HCT116 (cell line): Measurements from ENCODE around the gene GUCY2D. TPM values are rescaled to one million over a fixed set of nuclear protein-coding genes. Genes with fewer than 3 reads are reported as not detected.

Source experiments
- ATAC-seq: fragments of 200-7000 bp; cut with Tn5 transposase; 2 replicates; pipeline ENCODE4 v1.9.1; 2020; ENCODE audit warnings: mild to moderate bottlenecking, moderate library complexity
- BruUV-seq: library from RNA; stranded (reverse); fragments of 400-500 nt; replicated peaks from 2 replicates; lab custom pipeline; 2021; lab: Mats Ljungman, UMichigan
- CTCF ChIA-PET: fragments of 300-600 bp; sonication (Branson Sonifier 250); formaldehyde crosslinking; loops from one replicate; lab custom pipeline; 2021; ENCODE audit warnings: antibody characterized with exemption; lab: Charles Lee
- POLR2A ChIA-PET: fragments of 300-600, 350-600 bp; sonication (Branson Sonifier 250); formaldehyde crosslinking; loops from one replicate; lab custom pipeline; 2021; ENCODE audit warnings: antibody characterized with exemption; lab: Charles Lee
- RAD21 ChIA-PET, 2 experiments: fragments of 300-600 bp; sonication (Branson Sonifier 250); formaldehyde crosslinking; loops; one replicate each; lab custom pipeline; 2023; ENCODE audit warnings: low total read pairs in 2 of 2; ENCODE audit not compliant: uncharacterized antibody in 2 of 2, unreplicated experiment in 2 of 2, low non-redundant PET in 1 of 2; lab: Charles Lee
- DNase-seq: peaks from one replicate; pipeline ENCODE4 v3.0.0-alpha.2; 2010; ENCODE audit warnings: low read depth, low spot score
- H2AFZ ChIP-seq: fragments of 200-600 bp; shearing (Covaris generic), sonication (generic); 2 replicates; pipeline ENCODE4 v1.6.1; 2017; ENCODE audit warnings: low read depth, mixed run types, mixed read lengths, antibody characterized with exemption, low read length; ENCODE audit not compliant: poor library complexity, severe bottlenecking
- H3K27ac ChIP-seq: 2 replicates; pipeline ENCODE4 v1.5.1; 2012; ENCODE audit warnings: low read depth, low read length
- H3K27me3 ChIP-seq: fragments of 200-600 bp; sonication (generic); 2 replicates; pipeline ENCODE4 v1.6.1; 2016; ENCODE audit warnings: mixed run types, low read length, mixed read lengths; ENCODE audit not compliant: insufficient read depth
- H3K36me3 ChIP-seq, 2 experiments: fragments of 200-500 bp in 1 of 2; fragments of 200-600 bp in 1 of 2; sonication (Bioruptor generic) in 1 of 2; sonication (generic) in 1 of 2; 2 replicates each; pipeline versions ENCODE4 v1.5.1 to v1.6.1; 2014 to 2016; ENCODE audit warnings: low read length in 2 of 2, inconsistent platforms in 1 of 2, mixed read lengths in 1 of 2, mixed run types in 1 of 2; ENCODE audit not compliant: insufficient read depth in 2 of 2, control insufficient read depth in 1 of 2
- H3K4me1 ChIP-seq, 2 experiments: fragments of 200-600 bp in 1 of 2; sonication (generic) in 1 of 2; 2 replicates each; pipeline versions ENCODE4 v1.5.1 to v1.6.1; 2012 to 2017; ENCODE audit warnings: low read length in 2 of 2, inconsistent platforms in 1 of 2, mild to moderate bottlenecking in 1 of 2, mixed read lengths in 1 of 2, mixed run types in 1 of 2, moderate library complexity in 1 of 2; ENCODE audit not compliant: insufficient read depth in 2 of 2, control insufficient read depth in 1 of 2
- H3K4me2 ChIP-seq: fragments of 200-600 bp; sonication (generic); 2 replicates; pipeline ENCODE4 v1.6.1; 2017; ENCODE audit warnings: mixed run types, low read length, mixed read lengths
- H3K4me3 ChIP-seq, 2 experiments: fragments of 200-600 bp in 1 of 2; sonication (generic) in 1 of 2; replicated peaks in 1 of 2; 2 replicates each; pipeline ENCODE4 v1.5.1; 2011 to 2016; ENCODE audit warnings: low read length in 2 of 2, control low read depth in 1 of 2, low read depth in 1 of 2, mild to moderate bottlenecking in 1 of 2, mixed read lengths in 1 of 2, mixed run types in 1 of 2
- H3K79me2 ChIP-seq: fragments of 200-600 bp; sonication (generic); 2 replicates; pipeline ENCODE4 v1.6.1; 2017; ENCODE audit warnings: mild to moderate bottlenecking, mixed run types, low read length, moderate library complexity, mixed read lengths; ENCODE audit not compliant: insufficient read depth
- H3K9ac ChIP-seq: fragments of 200-600 bp; sonication (generic); 2 replicates; pipeline ENCODE4 v1.6.1; 2016; ENCODE audit warnings: low read length, mixed read lengths
- H3K9me2 ChIP-seq: fragments of 200-600 bp; sonication (generic), shearing (Covaris generic); 2 replicates; pipeline ENCODE4 v1.6.1; 2017; ENCODE audit warnings: mixed run types, mild to moderate bottlenecking, moderate library complexity; ENCODE audit not compliant: insufficient read depth
- H3K9me3 ChIP-seq, 2 experiments: fragments of 200-500 bp in 1 of 2; fragments of 200-600 bp in 1 of 2; sonication (Bioruptor generic) in 1 of 2; sonication (generic) in 1 of 2; 2 replicates each; pipeline ENCODE4 v1.6.1; 2014 to 2017; ENCODE audit warnings: low read length in 2 of 2, mixed read lengths in 2 of 2, inconsistent platforms in 1 of 2, low read depth in 1 of 2, mild to moderate bottlenecking in 1 of 2, mixed run types in 1 of 2, moderate library complexity in 1 of 2; ENCODE audit not compliant: control insufficient read depth in 1 of 2, insufficient read depth in 1 of 2
- H4K20me1 ChIP-seq: fragments of 200-600 bp; sonication (generic), shearing (Covaris generic); 2 replicates; pipeline ENCODE4 v1.6.1; 2017; ENCODE audit warnings: mixed run types, mild to moderate bottlenecking, moderate library complexity; ENCODE audit not compliant: insufficient read depth
- ATF3 ChIP-seq: IDR thresholded peaks from 2 replicates; pipeline ENCODE4 v1.6.1; 2012
- CTCF ChIP-seq, 3 experiments: fragments of 200-600 bp in 1 of 3; sonication (generic) in 1 of 3; IDR thresholded peaks in 2 of 3; conservative IDR thresholded peaks in 1 of 3; 2 replicates each; pipeline ENCODE4 v1.5.1; 2012 to 2017; ENCODE audit warnings: low read depth in 2 of 3, low read length in 2 of 3, antibody characterized with exemption in 1 of 3, borderline replicate concordance in 1 of 3, control low read depth in 1 of 3, mild to moderate bottlenecking in 1 of 3, mixed read lengths in 1 of 3, mixed run types in 1 of 3, moderate library complexity in 1 of 3; ENCODE audit not compliant: insufficient read depth in 1 of 3
- EGR1 ChIP-seq: IDR thresholded peaks from 2 replicates; pipeline ENCODE4 v1.6.1; 2012; ENCODE audit warnings: low read depth
- ELF1 ChIP-seq: IDR thresholded peaks from 2 replicates; pipeline ENCODE4 v1.6.1; 2012; ENCODE audit warnings: low read depth, borderline replicate concordance
- EZH2 ChIP-seq: fragments of 200-600 bp; sonication (generic); IDR thresholded peaks from 2 replicates; pipeline ENCODE4 v1.6.1; 2017; ENCODE audit warnings: antibody characterized with exemption, mixed run types
- EZH2phosphoT487 ChIP-seq: fragments of 200-600 bp; IDR thresholded peaks from 2 replicates; pipeline ENCODE4 v1.6.1; 2018; ENCODE audit warnings: antibody characterized with exemption, borderline replicate concordance
- FOSL1 ChIP-seq: IDR thresholded peaks from 2 replicates; pipeline ENCODE4 v1.6.1; 2012; ENCODE audit warnings: low read depth
- JUND ChIP-seq: IDR thresholded peaks from 2 replicates; pipeline ENCODE4 v1.6.1; 2012
- POLR2A ChIP-seq: IDR thresholded peaks from 2 replicates; pipeline ENCODE4 v1.7.0; 2011; ENCODE audit warnings: borderline replicate concordance; ENCODE audit not compliant: insufficient read depth, insufficient read length; ENCODE audit errors: extremely low read depth
- POLR2AphosphoS5 ChIP-seq: IDR thresholded peaks from 2 replicates; pipeline ENCODE4 v1.6.1; 2011; ENCODE audit warnings: mild to moderate bottlenecking, low read depth, low read length, moderate library complexity
- SIN3A ChIP-seq: IDR thresholded peaks from 2 replicates; pipeline ENCODE4 v1.6.1; 2012; ENCODE audit warnings: low read depth
- SP1 ChIP-seq: IDR thresholded peaks from 2 replicates; pipeline ENCODE4 v1.6.1; 2012; ENCODE audit warnings: low read depth
- SRF ChIP-seq: IDR thresholded peaks from 2 replicates; pipeline ENCODE4 v1.6.1; 2012; ENCODE audit warnings: low read depth
- TCF7L2 ChIP-seq: IDR thresholded peaks from 2 replicates; pipeline ENCODE4 v1.7.0; 2011; ENCODE audit warnings: borderline replicate concordance, inconsistent platforms; ENCODE audit not compliant: insufficient read depth, insufficient read length; ENCODE audit errors: extremely low read depth
- ZBTB33 ChIP-seq: IDR thresholded peaks from 2 replicates; pipeline ENCODE4 v1.6.1; 2011; ENCODE audit warnings: mild to moderate bottlenecking, low read length, moderate library complexity; ENCODE audit not compliant: insufficient replicate concordance; ENCODE audit errors: extremely low read depth
- ZFX ChIP-seq: fragments of 450-650 bp; IDR thresholded peaks from 2 replicates; pipeline ENCODE4 v1.6.1; 2017
- intact Hi-C: fragments of 100-400 bp; cut with micrococcal nuclease; formaldehyde crosslinking; loops from 2 replicates; pipeline ENCODE4 v1.10.0; 2022
- total RNA-seq: library from RNA; stranded (reverse); gene quantifications from one replicate; pipeline ENCODE4 v1.2.1, GENCODE V29; 2021; ENCODE audit not compliant: unreplicated experiment

Gene GUCY2D
- total RNA-seq, 1 experiment from 2014 or later: 1.4 TPM

- ChIA-PET RAD21 (no interaction called here), POLR2A (interaction anchor here (0.9 kb wide), 1 partner anchor 111 kb away, joined by 4 read pairs; no protein-coding TSS in a partner anchor), CTCF (interaction anchor here (1.1 to 3.6 kb wide), 2 partner anchors 11 to 17 kb away, joined by 5 to 29 read pairs; no protein-coding TSS in a partner anchor)
- no peaks in the 10 kb centered on the region for H3K36me3 ChIP-seq
- no peak overlapping the region for H3K9ac ChIP-seq
- BruUV-seq: no TSS peak
- no peak overlapping the region for H3K27ac ChIP-seq
- no peaks in the 10 kb centered on the region for H4K20me1 ChIP-seq
- DNase-seq (no peak), ATAC-seq (no peak)
- no peaks in the 10 kb centered on the region for H3K79me2 ChIP-seq
- H3K4me1 ChIP-seq: peaks cover 0 to 16% of the 10 kb centered on the region in 2 experiments; a peak in 3 of 4 replicates
- H3K27me3 ChIP-seq: no peaks in the 10 kb centered on the region
- H3K9me3 ChIP-seq: no peaks in the 10 kb centered on the region
- intact Hi-C loops: loop anchor here (5.0 kb wide), 4 partner anchors 240 to 725 kb away; partner anchors contain the start of gene RPL26
- no peak overlapping the region for H2AFZ ChIP-seq
- no peak overlapping the region for H3K4me3 ChIP-seq
- no peaks in the 10 kb centered on the region for H3K9me2 ChIP-seq
- TF ChIP-seq SRF: no peak
- TF ChIP-seq FOSL1: no peak
- TF ChIP-seq ZBTB33: no peak
- no peak for TF ChIP-seq JUND
- no peak for TF ChIP-seq POLR2A
- TF ChIP-seq CTCF (IDR thresholded peaks at IDR 0.05 in 2 of 3, conservative IDR thresholded peaks at IDR 0.05 in 1 of 3; ENCODE audit: borderline replicate concordance in 1 of 3, insufficient read depth in 1 of 3, low read depth in 2 of 3, low read length in 2 of 3): no peak
- TF ChIP-seq SP1: no peak
- no peak for TF ChIP-seq SIN3A
- TF ChIP-seq EZH2: no peak
- TF ChIP-seq ATF3: no peak
- TF ChIP-seq POLR2AphosphoS5: no peak
- no peak for TF ChIP-seq EGR1
- TF ChIP-seq ZFX: no peak
- no peak for TF ChIP-seq TCF7L2
- TF ChIP-seq ELF1: no peak
- no peak for TF ChIP-seq EZH2phosphoT487
- no peak overlapping the region for H3K4me2 ChIP-seq
These were observed 60.0 kb downstream of the GUCY2D start for GRCh38 chr17:8062435-8062806.
